Fibroblast of lung (primary cell): Measurements from ENCODE around the gene SUCO. TPM values are rescaled to one million over a fixed set of nuclear protein-coding genes. Genes with fewer than 3 reads are reported as not detected.

Experiments used
- DNase-seq, 2 donors: peaks; one replicate each; pipeline versions ENCODE4 v3.0.0 to v3.0.0-alpha.2; 2010; ENCODE audit warnings: low read depth in 2 of 2
- H2AFZ ChIP-seq: 2 replicates; pipeline ENCODE4 v1.5.1; 2012; ENCODE audit warnings: low read length, control low read depth, inconsistent platforms
- H3K27ac ChIP-seq: 2 replicates; pipeline ENCODE4 v1.5.1; 2011; ENCODE audit warnings: low read length, control low read depth; ENCODE audit not compliant: insufficient read depth
- H3K27me3 ChIP-seq: 2 replicates; pipeline ENCODE4 v1.5.1; 2011; ENCODE audit warnings: mild to moderate bottlenecking, low read length; ENCODE audit not compliant: control insufficient read depth, insufficient read depth
- H3K36me3 ChIP-seq: 2 replicates; pipeline ENCODE4 v1.5.1; 2011; ENCODE audit warnings: low read length; ENCODE audit not compliant: control insufficient read depth, insufficient read depth
- H3K4me1 ChIP-seq: 2 replicates; pipeline ENCODE4 v1.5.1; 2011; ENCODE audit warnings: low read length; ENCODE audit not compliant: control insufficient read depth, insufficient read depth; ENCODE audit errors: extremely low read depth
- H3K4me2 ChIP-seq: 2 replicates; pipeline ENCODE4 v1.5.1; 2011; ENCODE audit warnings: low read length, control low read depth; ENCODE audit not compliant: insufficient read depth; ENCODE audit errors: extremely low read depth
- H3K4me3 ChIP-seq, 4 experiments: fragments of 200-600 bp in 1 of 4; sonication (generic) in 1 of 4; replicated peaks in 1 of 4; 2 replicates each; pipeline ENCODE4 v1.5.1; 2011 to 2016; ENCODE audit warnings: low read length in 4 of 4, low read depth in 3 of 4, mild to moderate bottlenecking in 3 of 4, control low read depth in 2 of 4, inconsistent platforms in 1 of 4, mixed read lengths in 1 of 4; ENCODE audit not compliant: insufficient read depth in 1 of 4; ENCODE audit errors: control extremely low read depth in 1 of 4
- H3K79me2 ChIP-seq: 2 replicates; pipeline ENCODE4 v1.5.1; 2012; ENCODE audit warnings: mild to moderate bottlenecking, low read length, inconsistent platforms; ENCODE audit not compliant: control insufficient read depth, insufficient read depth
- H3K9ac ChIP-seq: 2 replicates; pipeline ENCODE4 v1.5.1; 2011; ENCODE audit warnings: mild to moderate bottlenecking, low read length, control low read depth; ENCODE audit not compliant: insufficient read depth
- H3K9me3 ChIP-seq: 2 replicates; pipeline ENCODE4 v1.5.1; 2012; ENCODE audit warnings: low read depth, low read length; ENCODE audit not compliant: control insufficient read depth, insufficient read depth
- H4K20me1 ChIP-seq: 2 replicates; pipeline ENCODE4 v1.5.1; 2011; ENCODE audit warnings: low read length; ENCODE audit not compliant: control insufficient read depth, insufficient read depth; ENCODE audit errors: extremely low read depth
- CTCF ChIP-seq, 2 donors: IDR thresholded peaks in 1 of 2; conservative IDR thresholded peaks in 1 of 2; 1 replicate in 1 of 2; 2 replicates in 1 of 2; pipeline ENCODE4 v1.5.1; 2011 to 2012; ENCODE audit warnings: low read length in 2 of 2, control low read depth in 1 of 2, inconsistent platforms in 1 of 2, low read depth in 1 of 2, mild to moderate bottlenecking in 1 of 2
- EZH2 ChIP-seq: IDR thresholded peaks from 2 replicates; pipeline ENCODE4 v1.5.1; 2012; ENCODE audit warnings: low read length, control low read depth, mild to moderate bottlenecking; ENCODE audit errors: missing control alignments
- polyA plus RNA-seq, 2 donors: library from polyadenylated mRNA; depleted of rRNA in 1 of 2; stranded (reverse) in 1 of 2; unstranded in 1 of 2; fragments of >200 nt; gene quantifications; 2 replicates each; pipeline ENCODE4 v1.2.1, GENCODE V29; 2011 to 2012; ENCODE audit warnings: missing spikeins in 1 of 2
- total RNA-seq: library from RNA; depleted of rRNA; stranded (reverse); fragments of >200 nt; gene quantifications from 2 replicates; pipeline ENCODE4 v1.2.1, GENCODE V29; 2014

Gene SUCO
- total and polyA plus RNA-seq, 2 donors (not counting 1 experiment from before 2014, with no cell fraction given), result 20.4 to 25.8 TPM

DNA sequence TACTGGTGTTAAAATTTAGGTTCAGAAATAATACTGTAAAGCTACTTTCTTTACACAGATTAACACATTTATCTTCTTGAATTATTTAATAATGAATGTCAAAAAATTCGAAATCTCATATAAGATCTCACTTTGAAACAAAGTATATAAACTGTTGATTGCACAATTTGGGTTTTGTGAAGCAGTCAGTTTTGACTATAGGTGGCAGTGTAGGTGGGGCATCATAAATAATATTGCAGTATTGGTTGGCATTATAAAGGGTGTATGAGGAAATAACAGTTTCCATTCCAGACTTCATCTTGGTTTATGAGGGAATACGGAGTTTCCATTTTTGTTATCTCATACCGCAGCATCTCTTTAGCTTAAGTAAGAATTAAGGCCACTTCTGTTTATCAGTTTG, 49.9 kb downstream of the SUCO start:
- no peak for DNase-seq
- no peak overlapping the region for H3K4me3 ChIP-seq

DNA sequence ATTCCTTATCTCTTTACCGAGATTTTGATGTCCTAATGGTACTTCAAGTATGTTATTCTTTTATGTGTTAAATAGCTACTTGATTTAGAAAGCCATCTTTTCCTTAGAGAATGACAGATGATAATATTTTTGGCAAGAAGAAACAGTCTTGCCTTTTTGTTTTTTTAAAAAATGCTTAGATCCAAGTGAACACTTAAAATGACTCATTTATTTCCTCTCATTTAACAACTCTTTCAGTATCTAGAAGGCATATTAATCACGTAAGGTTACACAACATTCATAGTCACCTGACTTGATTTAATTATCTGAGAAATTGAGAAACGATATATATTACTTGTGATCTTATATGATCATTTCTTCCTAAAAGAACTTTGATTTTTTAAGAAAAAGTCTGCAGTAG, 52.4 kb downstream of the SUCO start:
- peaks cover 8% of the 10 kb centered on the region for H3K4me1 ChIP-seq
- H3K9me3 ChIP-seq, result no peaks in the 10 kb centered on the region
- H3K36me3 ChIP-seq, result peaks cover 1% of the 10 kb centered on the region
- no peaks in the 10 kb centered on the region for H3K27me3 ChIP-seq
- no peaks in the 10 kb centered on the region for H3K79me2 ChIP-seq
- no peak overlapping the region for H2AFZ ChIP-seq
- no peak for TF ChIP-seq EZH2
- no peak for TF ChIP-seq CTCF (conservative IDR thresholded peaks at IDR 0.05 in 1 of 2, IDR thresholded peaks at IDR 0.05 in 1 of 2; ENCODE audit: low read depth in 1 of 2, low read length in 2 of 2)
- no peak overlapping the region for H3K4me2 ChIP-seq
- H3K9ac ChIP-seq, result no peak overlapping the region
- no peak overlapping the region for H3K4me3 ChIP-seq
- DNase-seq, result peak; percentile 71 to 79
- no peak overlapping the region for H3K27ac ChIP-seq
- H4K20me1 ChIP-seq, result no peaks in the 10 kb centered on the region

More for the DNA sequence above, 49.9 kb downstream of the SUCO start:
- Histone ChIP-seq H3K36me3 (no peaks in the 10 kb centered on the region), H3K4me1 (peaks cover 4% of the 10 kb centered on the region), H3K4me2 (no peak overlapping the region), H3K79me2 (no peaks in the 10 kb centered on the region), H2AFZ (no peak overlapping the region), H3K27ac (no peak overlapping the region), H3K9me3 (no peaks in the 10 kb centered on the region), H4K20me1 (no peaks in the 10 kb centered on the region), H3K27me3 (no peaks in the 10 kb centered on the region), H3K9ac (no peak overlapping the region)
- no peak for TF ChIP-seq EZH2

- peak in 1 of 2 donors; percentile 54 for DNase-seq
- Histone ChIP-seq H3K36me3 (peaks cover 4% of the 10 kb centered on the region), H3K4me2 (no peak overlapping the region), H3K27me3 (no peaks in the 10 kb centered on the region), H3K9ac (no peak overlapping the region), H3K79me2 (no peaks in the 10 kb centered on the region), H3K27ac (no peak overlapping the region), H2AFZ (no peak overlapping the region), H3K9me3 (no peaks in the 10 kb centered on the region), H4K20me1 (no peaks in the 10 kb centered on the region), H3K4me1 (peaks cover 8% of the 10 kb centered on the region), H3K4me3 (no peak overlapping the region)
- TF ChIP-seq CTCF (conservative IDR thresholded peaks at IDR 0.05 in 1 of 2, IDR thresholded peaks at IDR 0.05 in 1 of 2; ENCODE audit: low read depth in 1 of 2, low read length in 2 of 2) (no peak), EZH2 (no peak)
Observed at GRCh38 chr1:172585861-172586260, 52.9 kb downstream of the SUCO start.
